Measurements from ENCODE around the gene LHX4.

LHX4 gene

DNA sequence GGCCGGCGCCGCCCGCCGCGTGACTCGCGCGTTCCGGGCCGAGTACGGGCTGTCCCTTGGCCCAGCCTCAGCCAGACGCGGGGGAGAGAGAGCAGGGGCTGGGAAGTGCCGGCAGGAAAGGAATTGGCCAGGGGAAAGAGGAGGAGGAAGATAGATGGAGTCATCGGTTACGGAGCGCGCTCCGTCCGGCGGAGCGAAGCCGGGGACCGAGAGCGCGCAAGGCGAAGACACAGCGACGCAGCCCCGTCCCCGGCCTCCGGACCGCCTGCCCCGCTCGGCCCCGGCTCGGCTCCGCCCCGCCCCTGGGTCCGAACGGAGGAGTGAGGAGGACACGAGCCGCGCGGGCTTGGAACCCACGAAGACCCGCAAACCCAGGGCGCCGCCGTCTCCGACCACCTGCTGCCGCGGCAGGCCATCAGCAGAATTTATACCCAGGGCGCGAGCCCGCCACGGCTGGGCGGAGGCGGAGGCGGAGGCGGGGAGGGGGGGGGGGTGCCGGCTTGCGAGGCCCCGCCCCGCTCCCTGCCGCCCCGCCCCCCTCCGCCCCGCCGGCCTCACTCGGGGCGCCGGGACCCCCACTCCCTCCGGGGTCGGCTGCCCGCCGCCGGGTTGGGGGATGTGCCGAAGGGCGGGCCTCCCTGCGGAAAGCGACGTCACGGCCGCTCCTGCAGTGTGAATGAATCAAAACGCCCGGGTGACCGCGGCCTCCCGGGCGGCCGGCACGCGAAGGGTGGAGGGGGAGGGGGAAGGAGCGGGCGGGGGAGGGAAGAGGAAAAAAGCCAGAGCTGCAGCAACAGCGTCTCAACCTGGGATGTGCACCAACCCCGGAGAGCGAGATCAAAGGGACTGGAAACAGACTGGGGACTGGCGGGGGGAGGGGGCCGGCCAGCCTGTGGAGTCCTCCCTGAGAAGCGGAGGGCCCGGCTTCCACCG is at the start of gene LHX4:
Gene LHX4 (plus strand): TSS at position 782 of the 933 bp plus-strand sequence. CDS start 266 bp downstream, outside the sequence.
- DNase-seq, result peak; percentile 70
- in situ Hi-C loops (cut with HindIII; ENCODE audit: low pct_ligation_motif_present, low pct_unique_long_range_greater_than_20kb, low sequenced_read_pairs), result no loop called here

GRCh38 chr1:180181048-180181447 is 49.0 kb upstream of the LHX4 start:
- peak; percentile 47 for DNase-seq
- in situ Hi-C loops (cut with HindIII; ENCODE audit: low pct_ligation_motif_present, low pct_unique_long_range_greater_than_20kb, low sequenced_read_pairs), result no loop called here

DNA sequence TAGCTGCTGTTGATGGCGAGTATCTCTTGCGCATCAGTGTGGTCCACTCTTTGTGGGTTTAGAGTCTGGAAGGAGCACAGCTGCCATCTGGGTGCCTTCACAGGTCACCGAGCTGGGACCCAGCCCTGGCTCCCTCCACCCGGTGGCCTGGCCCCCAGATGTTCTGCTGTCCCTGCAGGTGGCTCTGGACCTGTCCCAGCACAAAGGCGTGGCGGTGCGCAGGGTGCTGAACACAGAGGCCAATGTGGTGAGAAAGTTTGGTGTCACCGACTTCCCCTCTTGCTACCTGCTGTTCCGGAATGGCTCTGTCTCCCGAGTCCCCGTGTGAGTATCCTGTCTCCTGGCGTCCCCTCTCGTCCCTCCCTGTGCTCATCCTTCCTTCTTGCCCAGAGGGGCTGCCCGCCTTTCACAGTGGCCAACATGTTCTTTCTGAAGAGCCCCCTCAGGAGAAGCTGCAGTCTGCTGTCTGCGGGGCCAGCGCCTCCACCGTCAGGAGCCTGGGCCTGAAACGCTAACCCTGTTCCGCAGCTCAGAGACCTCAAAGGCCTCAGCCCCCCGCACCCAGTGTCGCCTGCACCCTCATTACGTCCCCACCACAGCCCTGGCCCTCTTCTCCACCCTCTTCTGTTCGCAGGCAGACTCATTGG is 47.9 kb upstream of the LHX4 start:
- in situ Hi-C loops (cut with HindIII; ENCODE audit: low pct_ligation_motif_present, low pct_unique_long_range_greater_than_20kb, low sequenced_read_pairs), result no loop called here
- no peak for DNase-seq

DNA sequence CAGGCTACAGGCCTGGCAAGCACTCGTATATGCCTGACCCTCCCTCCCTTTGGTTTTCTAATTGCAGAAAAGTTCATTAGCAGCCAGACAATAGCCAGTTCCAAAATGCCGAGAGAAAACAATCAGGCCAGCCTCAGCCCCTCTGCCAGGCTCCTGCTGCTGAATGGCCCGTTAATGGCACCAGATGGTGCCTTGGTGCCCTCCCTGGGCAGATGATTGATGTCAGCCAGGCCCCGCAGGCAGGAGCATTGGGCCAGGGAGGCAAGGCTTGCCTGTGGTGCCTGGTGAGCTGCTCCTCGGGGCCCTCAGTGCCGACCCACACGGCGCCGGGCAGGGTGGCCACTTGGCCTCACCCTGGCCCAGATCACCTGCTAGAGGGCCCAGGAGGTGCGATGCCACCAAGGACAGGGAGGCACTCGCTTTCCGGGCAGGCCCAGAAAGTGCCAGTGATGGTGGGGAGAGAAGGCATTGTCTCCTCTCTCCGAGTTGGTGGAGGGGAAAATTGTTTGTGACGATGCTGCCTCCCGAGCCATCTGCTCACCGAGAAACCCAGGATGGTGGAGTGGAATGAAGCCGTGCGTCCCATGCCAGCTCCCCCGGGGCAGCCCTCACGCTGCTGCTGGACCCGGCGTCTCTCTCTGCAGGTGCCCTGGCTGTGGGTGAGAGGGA is 47.3 kb upstream of the LHX4 start:
- in situ Hi-C loops (cut with HindIII; ENCODE audit: low pct_ligation_motif_present, low pct_unique_long_range_greater_than_20kb, low sequenced_read_pairs), result no loop called here
- DNase-seq, result no peak

DNA sequence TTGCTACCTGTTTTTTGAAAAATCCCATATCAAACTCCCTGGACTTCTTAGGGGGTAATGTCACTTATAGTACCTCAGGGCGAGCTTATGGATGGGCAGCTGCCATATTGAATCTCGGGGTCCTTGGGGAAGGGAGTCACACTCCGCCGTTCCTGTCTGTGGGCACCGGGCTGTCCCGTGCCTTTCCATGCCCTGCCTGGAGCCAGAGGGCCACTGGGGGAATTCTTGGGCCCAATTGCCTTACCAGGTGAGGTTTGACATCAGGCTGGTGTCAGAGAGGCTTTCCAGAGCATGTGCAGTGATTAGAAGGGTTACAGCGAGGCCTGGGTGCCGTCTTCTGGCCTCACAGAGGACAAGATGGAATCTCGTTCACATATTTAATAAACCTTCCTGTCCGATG is 46.6 kb upstream of the LHX4 start:
- in situ Hi-C loops (cut with HindIII; ENCODE audit: low pct_ligation_motif_present, low pct_unique_long_range_greater_than_20kb, low sequenced_read_pairs), result no loop called here
- no peak for DNase-seq

- in situ Hi-C loops (cut with HindIII; ENCODE audit: low pct_ligation_motif_present, low pct_unique_long_range_greater_than_20kb, low sequenced_read_pairs), result no loop called here
Measured at GRCh38 chr1:180184041-180184440, 46.0 kb upstream of the LHX4 start.

DNA sequence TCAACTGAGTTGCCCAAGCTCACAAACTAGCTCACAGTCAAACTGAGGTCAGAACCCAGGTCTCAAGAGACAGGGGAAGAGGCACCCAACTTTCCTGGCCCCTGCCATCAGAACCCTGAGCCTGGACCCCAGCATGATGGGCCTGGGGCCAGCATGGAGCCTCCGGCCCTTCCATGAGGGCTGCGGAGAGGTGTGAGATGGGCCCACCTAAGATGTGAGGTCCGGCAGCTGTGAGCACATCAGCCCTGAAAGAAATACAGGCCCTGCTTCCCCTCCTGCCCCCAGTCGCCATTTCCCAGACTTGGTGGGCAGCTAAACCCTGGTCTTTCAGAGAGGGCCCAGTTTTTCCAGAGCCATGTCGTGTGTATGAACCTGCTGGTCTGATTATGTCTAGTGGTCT is 44.8 kb upstream of the LHX4 start:
- in situ Hi-C loops (cut with HindIII; ENCODE audit: low pct_ligation_motif_present, low pct_unique_long_range_greater_than_20kb, low sequenced_read_pairs), result no loop called here

More at GRCh38 chr1:180184041-180184440, 46.0 kb upstream of the LHX4 start:
- no peak for DNase-seq

GRCh38 chr1:180185971-180186645 is 44.0 kb upstream of the LHX4 start:
- in situ Hi-C loops (cut with HindIII; ENCODE audit: low pct_ligation_motif_present, low pct_unique_long_range_greater_than_20kb, low sequenced_read_pairs), result no loop called here
- DNase-seq, result no peak

More for the DNA sequence above, 44.8 kb upstream of the LHX4 start:
- DNase-seq, result no peak

GRCh38 chr1:180186831-180187230 is 43.2 kb upstream of the LHX4 start:
- DNase-seq, result no peak
- in situ Hi-C loops (cut with HindIII; ENCODE audit: low pct_ligation_motif_present, low pct_unique_long_range_greater_than_20kb, low sequenced_read_pairs), result no loop called here

- in situ Hi-C loops (cut with HindIII; ENCODE audit: low pct_ligation_motif_present, low pct_unique_long_range_greater_than_20kb, low sequenced_read_pairs), result no loop called here
- no peak for DNase-seq
Measured at GRCh38 chr1:180187626-180188025, 42.4 kb upstream of the LHX4 start.

- in situ Hi-C loops (cut with HindIII; ENCODE audit: low pct_ligation_motif_present, low pct_unique_long_range_greater_than_20kb, low sequenced_read_pairs), result no loop called here
- peak; percentile 75 for DNase-seq
Measured at GRCh38 chr1:180188091-180188506, 42.0 kb upstream of the LHX4 start.

- no peak for DNase-seq
- in situ Hi-C loops (cut with HindIII; ENCODE audit: low pct_ligation_motif_present, low pct_unique_long_range_greater_than_20kb, low sequenced_read_pairs), result no loop called here
Measured at GRCh38 chr1:180188684-180189175, 41.3 kb upstream of the LHX4 start.

- DNase-seq, result no peak
- in situ Hi-C loops (cut with HindIII; ENCODE audit: low pct_ligation_motif_present, low pct_unique_long_range_greater_than_20kb, low sequenced_read_pairs), result no loop called here
Measured at GRCh38 chr1:180190091-180190490, 40.0 kb upstream of the LHX4 start.

DNA sequence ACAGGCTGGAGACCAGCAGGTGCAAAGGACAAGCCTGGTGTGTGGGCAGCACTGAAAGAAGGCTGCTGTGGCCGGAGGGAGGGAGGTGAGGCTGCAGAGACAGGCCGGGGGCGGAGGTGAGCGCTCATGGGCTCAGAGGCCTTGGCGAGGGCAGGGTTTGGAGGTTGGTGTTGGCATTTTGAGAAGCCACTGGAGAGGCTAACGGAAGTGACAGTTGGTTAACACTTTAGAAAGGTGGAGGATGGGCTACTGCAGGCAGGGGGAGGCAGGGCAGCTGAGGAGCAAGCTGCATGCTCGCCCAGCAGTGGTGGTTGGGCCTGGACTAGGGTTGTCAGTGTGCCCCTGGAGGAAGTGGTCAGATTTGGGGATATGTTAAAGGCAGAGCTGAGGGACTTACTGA is 37.9 kb upstream of the LHX4 start:
- DNase-seq, result no peak
- in situ Hi-C loops (cut with HindIII; ENCODE audit: low pct_ligation_motif_present, low pct_unique_long_range_greater_than_20kb, low sequenced_read_pairs), result no loop called here

GRCh38 chr1:180193141-180194047 is 36.7 kb upstream of the LHX4 start:
- in situ Hi-C loops (cut with HindIII; ENCODE audit: low pct_ligation_motif_present, low pct_unique_long_range_greater_than_20kb, low sequenced_read_pairs), result no loop called here
- DNase-seq, result no peak

- in situ Hi-C loops (cut with HindIII; ENCODE audit: low pct_ligation_motif_present, low pct_unique_long_range_greater_than_20kb, low sequenced_read_pairs), result no loop called here
Measured at GRCh38 chr1:180194048-180194425, 36.0 kb upstream of the LHX4 start.

GRCh38 chr1:180194546-180195207 is 35.4 kb upstream of the LHX4 start:
- in situ Hi-C loops (cut with HindIII; ENCODE audit: low pct_ligation_motif_present, low pct_unique_long_range_greater_than_20kb, low sequenced_read_pairs), result no loop called here

More at GRCh38 chr1:180194048-180194425, 36.0 kb upstream of the LHX4 start:
- no peak for DNase-seq

More at GRCh38 chr1:180194546-180195207, 35.4 kb upstream of the LHX4 start:
- DNase-seq, result no peak

Data from ACHN (cell line).